ENCODE data around the gene ASAP2. TPM values are rescaled to one million over a fixed set of nuclear protein-coding genes. Genes with fewer than 3 reads are reported as not detected.
A peak's percentile ranks its signal among the peaks of the same experiment; 100 is the strongest.

Gene ASAP2
- polyA plus RNA-seq, 1 donor from 2014 or later = 41.0 TPM

DNA sequence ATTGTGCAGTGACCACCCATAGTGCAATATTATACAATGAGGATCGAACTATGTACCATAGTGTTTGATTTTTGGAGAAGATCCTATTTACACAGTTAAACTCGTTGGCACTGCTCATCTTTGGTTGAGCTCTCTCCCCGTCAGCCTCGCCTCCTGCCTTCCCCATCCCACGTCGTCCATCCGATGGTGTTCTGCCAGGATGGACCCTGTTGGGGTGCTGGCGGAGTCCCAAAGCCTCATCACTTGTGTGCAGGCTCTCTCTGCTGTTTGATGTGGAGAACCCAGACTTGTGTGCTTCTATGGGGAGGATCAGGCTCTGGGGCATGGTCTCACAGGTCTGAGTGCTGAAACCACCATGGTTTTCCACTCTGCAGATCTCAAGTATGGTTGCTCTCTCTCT lies 131.3 kb downstream of the ASAP2 start:
- Histone ChIP-seq H3K4me3 (ENCODE audit: low read length) (no peak overlapping the region), H4K20me1 (ENCODE audit: insufficient read depth) (no peaks in the 10 kb centered on the region), H3K9ac (ENCODE audit: low read length) (no peak overlapping the region), H3K36me3 (ENCODE audit: insufficient read depth, low read length) (peaks cover 3% of the 10 kb centered on the region), H3F3A (ENCODE audit: insufficient read depth, low read length, poor library complexity, severe bottlenecking) (no peaks in the 10 kb centered on the region), H3K79me2 (replicated peaks; ENCODE audit: insufficient read depth, low read length) (no peaks in the 10 kb centered on the region), H3K27me3 (ENCODE audit: insufficient read depth, low read depth, low read length) (no peaks in the 10 kb centered on the region), H3K9me3 (ENCODE audit: low read length) (no peaks in the 10 kb centered on the region), H3K4me2 (ENCODE audit: low read length) (no peak overlapping the region), H3K9me2 (ENCODE audit: insufficient read depth, low read length) (no peaks in the 10 kb centered on the region), H3K27ac (ENCODE audit: low read length) (no peak overlapping the region), H2AFZ (ENCODE audit: low read depth, low read length) (no peak overlapping the region)
- TF ChIP-seq POLR2AphosphoS5 (IDR thresholded peaks at IDR 0.05) = no peak
- no peak for TF ChIP-seq EP300 (conservative IDR thresholded peaks at IDR 0.05; ENCODE audit: poor library complexity, severe bottlenecking)
- no peak for TF ChIP-seq EZH2 (IDR thresholded peaks at IDR 0.05; ENCODE audit: borderline replicate concordance, insufficient read depth, low read length, poor library complexity, severe bottlenecking)
- TF ChIP-seq SMC3 (conservative IDR thresholded peaks at IDR 0.05; ENCODE audit: poor library complexity) = no peak
- no peak for TF ChIP-seq MXI1 (conservative IDR thresholded peaks at IDR 0.05; ENCODE audit: poor library complexity, severe bottlenecking)
- TF ChIP-seq TAF1 (IDR thresholded peaks at IDR 0.05; ENCODE audit: low read depth) = no peak
- TF ChIP-seq RAD21 (conservative IDR thresholded peaks at IDR 0.05) = no peak
- TF ChIP-seq, protein P1, sequence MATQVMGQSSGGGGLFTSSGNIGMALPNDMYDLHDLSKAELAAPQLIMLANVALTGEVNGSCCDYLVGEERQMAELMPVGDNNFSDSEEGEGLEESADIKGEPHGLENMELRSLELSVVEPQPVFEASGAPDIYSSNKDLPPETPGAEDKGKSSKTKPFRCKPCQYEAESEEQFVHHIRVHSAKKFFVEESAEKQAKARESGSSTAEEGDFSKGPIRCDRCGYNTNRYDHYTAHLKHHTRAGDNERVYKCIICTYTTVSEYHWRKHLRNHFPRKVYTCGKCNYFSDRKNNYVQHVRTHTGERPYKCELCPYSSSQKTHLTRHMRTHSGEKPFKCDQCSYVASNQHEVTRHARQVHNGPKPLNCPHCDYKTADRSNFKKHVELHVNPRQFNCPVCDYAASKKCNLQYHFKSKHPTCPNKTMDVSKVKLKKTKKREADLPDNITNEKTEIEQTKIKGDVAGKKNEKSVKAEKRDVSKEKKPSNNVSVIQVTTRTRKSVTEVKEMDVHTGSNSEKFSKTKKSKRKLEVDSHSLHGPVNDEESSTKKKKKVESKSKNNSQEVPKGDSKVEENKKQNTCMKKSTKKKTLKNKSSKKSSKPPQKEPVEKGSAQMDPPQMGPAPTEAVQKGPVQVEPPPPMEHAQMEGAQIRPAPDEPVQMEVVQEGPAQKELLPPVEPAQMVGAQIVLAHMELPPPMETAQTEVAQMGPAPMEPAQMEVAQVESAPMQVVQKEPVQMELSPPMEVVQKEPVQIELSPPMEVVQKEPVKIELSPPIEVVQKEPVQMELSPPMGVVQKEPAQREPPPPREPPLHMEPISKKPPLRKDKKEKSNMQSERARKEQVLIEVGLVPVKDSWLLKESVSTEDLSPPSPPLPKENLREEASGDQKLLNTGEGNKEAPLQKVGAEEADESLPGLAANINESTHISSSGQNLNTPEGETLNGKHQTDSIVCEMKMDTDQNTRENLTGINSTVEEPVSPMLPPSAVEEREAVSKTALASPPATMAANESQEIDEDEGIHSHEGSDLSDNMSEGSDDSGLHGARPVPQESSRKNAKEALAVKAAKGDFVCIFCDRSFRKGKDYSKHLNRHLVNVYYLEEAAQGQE (IDR thresholded peaks at IDR 0.05; ENCODE audit: borderline replicate concordance) = no peak
- TF ChIP-seq, protein P2, sequence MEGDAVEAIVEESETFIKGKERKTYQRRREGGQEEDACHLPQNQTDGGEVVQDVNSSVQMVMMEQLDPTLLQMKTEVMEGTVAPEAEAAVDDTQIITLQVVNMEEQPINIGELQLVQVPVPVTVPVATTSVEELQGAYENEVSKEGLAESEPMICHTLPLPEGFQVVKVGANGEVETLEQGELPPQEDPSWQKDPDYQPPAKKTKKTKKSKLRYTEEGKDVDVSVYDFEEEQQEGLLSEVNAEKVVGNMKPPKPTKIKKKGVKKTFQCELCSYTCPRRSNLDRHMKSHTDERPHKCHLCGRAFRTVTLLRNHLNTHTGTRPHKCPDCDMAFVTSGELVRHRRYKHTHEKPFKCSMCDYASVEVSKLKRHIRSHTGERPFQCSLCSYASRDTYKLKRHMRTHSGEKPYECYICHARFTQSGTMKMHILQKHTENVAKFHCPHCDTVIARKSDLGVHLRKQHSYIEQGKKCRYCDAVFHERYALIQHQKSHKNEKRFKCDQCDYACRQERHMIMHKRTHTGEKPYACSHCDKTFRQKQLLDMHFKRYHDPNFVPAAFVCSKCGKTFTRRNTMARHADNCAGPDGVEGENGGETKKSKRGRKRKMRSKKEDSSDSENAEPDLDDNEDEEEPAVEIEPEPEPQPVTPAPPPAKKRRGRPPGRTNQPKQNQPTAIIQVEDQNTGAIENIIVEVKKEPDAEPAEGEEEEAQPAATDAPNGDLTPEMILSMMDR (IDR thresholded peaks at IDR 0.05; ENCODE audit: poor library complexity, severe bottlenecking) = no peak

DNA sequence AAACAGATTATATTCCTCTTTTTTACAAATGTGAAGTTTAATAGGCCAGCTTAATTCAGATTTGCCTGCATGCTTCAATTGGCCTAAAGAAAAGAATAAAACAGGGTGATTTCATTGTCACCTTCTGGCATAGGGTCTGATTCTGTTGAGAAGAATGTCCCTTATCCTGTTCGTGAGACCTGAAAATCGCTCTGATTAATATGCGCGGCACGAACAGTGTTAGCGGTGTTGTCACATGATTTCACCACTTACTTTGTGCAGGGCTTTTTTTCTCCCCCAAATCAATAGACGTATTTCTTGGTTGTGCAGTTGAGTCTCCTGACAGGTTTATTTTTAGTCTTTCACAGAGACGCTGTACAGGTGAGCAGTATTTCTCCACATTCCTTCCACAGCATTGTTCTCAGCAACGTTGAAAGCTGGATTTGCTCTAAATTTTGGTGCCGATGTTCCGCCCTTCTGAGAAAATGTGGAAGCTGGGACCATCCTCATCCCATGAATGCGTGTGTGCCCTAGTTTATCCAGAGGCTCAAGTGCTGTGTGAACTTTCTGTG lies 134.8 kb downstream of the ASAP2 start:
- Histone ChIP-seq H4K20me1 (ENCODE audit: insufficient read depth) (no peaks in the 10 kb centered on the region), H3K9me3 (ENCODE audit: low read length) (no peaks in the 10 kb centered on the region), H3K4me3 (ENCODE audit: low read length) (peak overlapping the region; percentile 32), H3K4me2 (ENCODE audit: low read length) (no peak overlapping the region), H2AFZ (ENCODE audit: low read depth, low read length) (no peak overlapping the region), H3K79me2 (replicated peaks; ENCODE audit: insufficient read depth, low read length) (no peaks in the 10 kb centered on the region), H3K27ac (ENCODE audit: low read length) (peak overlapping the region; percentile 83), H3K9me2 (ENCODE audit: insufficient read depth, low read length) (no peaks in the 10 kb centered on the region), H3K9ac (ENCODE audit: low read length) (peak overlapping the region; percentile 38), H3F3A (ENCODE audit: insufficient read depth, low read length, poor library complexity, severe bottlenecking) (no peaks in the 10 kb centered on the region), H3K36me3 (ENCODE audit: insufficient read depth, low read length) (peaks cover 22% of the 10 kb centered on the region), H3K27me3 (ENCODE audit: insufficient read depth, low read depth, low read length) (no peaks in the 10 kb centered on the region)
- TF ChIP-seq EZH2 (IDR thresholded peaks at IDR 0.05; ENCODE audit: borderline replicate concordance, insufficient read depth, low read length, poor library complexity, severe bottlenecking) (no peak), SMC3 (conservative IDR thresholded peaks at IDR 0.05; ENCODE audit: poor library complexity) (peak; percentile 18), RAD21 (conservative IDR thresholded peaks at IDR 0.05) (peak; percentile 21)
- TF ChIP-seq, protein P1 (IDR thresholded peaks at IDR 0.05; ENCODE audit: borderline replicate concordance) = peak; percentile 54
